ENCODE measurements around the gene GUCD1.

- TF ChIP-seq POLR2A (IDR thresholded peaks at IDR 0.05; ENCODE audit: low read depth, low read length) (no peak), TAF1 (IDR thresholded peaks at IDR 0.05; ENCODE audit: borderline replicate concordance, low read depth, low read length) (no peak), POLR2AphosphoS5 (IDR thresholded peaks at IDR 0.05; ENCODE audit: low read depth, low read length) (no peak)
Observed at GRCh38 chr22:24584166-24584790, 29.3 kb upstream of the GUCD1 start.
